ENCODE measurements around the gene TEP1. TPM values are rescaled to one million over a fixed set of nuclear protein-coding genes. Genes with fewer than 3 reads are reported as not detected.

TEP1 gene
- total RNA-seq, 1 experiment from 2014 or later: 30.4 TPM

DNA sequence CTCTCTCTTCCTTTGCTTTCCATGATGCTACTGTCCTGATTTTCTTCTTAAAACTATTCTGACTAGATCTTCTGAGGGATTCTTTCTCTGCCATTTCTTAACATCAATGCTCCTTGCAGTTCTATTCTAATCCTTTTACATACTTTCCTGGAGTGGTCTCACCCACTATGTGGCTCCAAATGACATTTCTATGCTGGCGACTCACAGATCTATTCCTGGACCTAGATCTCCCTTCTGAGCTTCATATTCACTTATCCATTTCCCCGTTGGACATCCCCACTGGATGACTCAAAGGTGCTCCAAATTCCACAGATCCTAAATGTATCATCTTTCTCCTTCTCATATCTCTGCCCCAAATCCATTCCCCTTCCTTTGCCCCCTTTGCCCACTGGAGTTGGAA is 4.1 kb downstream of the TEP1 start:
- Mint-ChIP-seq H3K4me1 (ENCODE audit: low read depth, unreplicated experiment) (peaks cover 9% of the 10 kb centered on the region), H3K9me3 (ENCODE audit: low read depth, unreplicated experiment) (no peaks in the 10 kb centered on the region), H3K4me3 (ENCODE audit: low read depth, unreplicated experiment) (no peak overlapping the region), H3K27ac (ENCODE audit: unreplicated experiment) (no peak overlapping the region), H3K27me3 (ENCODE audit: unreplicated experiment) (no peaks in the 10 kb centered on the region), H3K36me3 (ENCODE audit: insufficient read depth, unreplicated experiment) (peaks cover 34% of the 10 kb centered on the region)
- CTCF ChIA-PET: no interaction called here
- intact Hi-C loops (cut with micrococcal nuclease; ENCODE audit: unreplicated experiment): no loop called here
- BruUV-seq (replicated peaks): no TSS peak
- TF ChIP-seq, protein P1, sequence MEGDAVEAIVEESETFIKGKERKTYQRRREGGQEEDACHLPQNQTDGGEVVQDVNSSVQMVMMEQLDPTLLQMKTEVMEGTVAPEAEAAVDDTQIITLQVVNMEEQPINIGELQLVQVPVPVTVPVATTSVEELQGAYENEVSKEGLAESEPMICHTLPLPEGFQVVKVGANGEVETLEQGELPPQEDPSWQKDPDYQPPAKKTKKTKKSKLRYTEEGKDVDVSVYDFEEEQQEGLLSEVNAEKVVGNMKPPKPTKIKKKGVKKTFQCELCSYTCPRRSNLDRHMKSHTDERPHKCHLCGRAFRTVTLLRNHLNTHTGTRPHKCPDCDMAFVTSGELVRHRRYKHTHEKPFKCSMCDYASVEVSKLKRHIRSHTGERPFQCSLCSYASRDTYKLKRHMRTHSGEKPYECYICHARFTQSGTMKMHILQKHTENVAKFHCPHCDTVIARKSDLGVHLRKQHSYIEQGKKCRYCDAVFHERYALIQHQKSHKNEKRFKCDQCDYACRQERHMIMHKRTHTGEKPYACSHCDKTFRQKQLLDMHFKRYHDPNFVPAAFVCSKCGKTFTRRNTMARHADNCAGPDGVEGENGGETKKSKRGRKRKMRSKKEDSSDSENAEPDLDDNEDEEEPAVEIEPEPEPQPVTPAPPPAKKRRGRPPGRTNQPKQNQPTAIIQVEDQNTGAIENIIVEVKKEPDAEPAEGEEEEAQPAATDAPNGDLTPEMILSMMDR (IDR thresholded peaks at IDR 0.05; ENCODE audit: unreplicated experiment): no peak
- no peak for DNase-seq

DNA sequence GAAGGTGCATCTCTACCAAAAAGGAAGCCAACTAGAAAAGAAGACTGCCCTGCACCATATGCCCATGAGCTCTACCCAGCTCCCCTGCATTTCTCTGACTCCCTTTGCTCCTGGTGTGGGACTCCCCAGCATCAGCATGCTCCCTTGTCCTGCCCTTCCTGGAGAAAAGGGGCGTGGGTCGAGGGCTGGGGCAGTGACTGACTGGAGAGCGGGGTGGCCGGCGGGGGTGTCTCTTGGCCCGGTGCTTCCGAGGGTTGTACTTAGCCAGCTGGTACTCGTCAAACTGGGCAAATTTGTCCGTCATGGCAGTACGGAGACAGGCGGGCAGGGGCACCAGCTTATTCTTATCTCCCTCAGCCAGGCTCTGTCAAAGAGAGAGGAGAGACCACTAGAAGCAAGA is 9.8 kb downstream of the TEP1 start:
- Mint-ChIP-seq H3K27me3 (ENCODE audit: unreplicated experiment) (no peaks in the 10 kb centered on the region), H3K4me3 (ENCODE audit: low read depth, unreplicated experiment) (no peak overlapping the region), H3K27ac (ENCODE audit: unreplicated experiment) (no peak overlapping the region), H3K9me3 (ENCODE audit: low read depth, unreplicated experiment) (no peaks in the 10 kb centered on the region), H3K4me1 (ENCODE audit: low read depth, unreplicated experiment) (peaks cover 16% of the 10 kb centered on the region), H3K36me3 (ENCODE audit: insufficient read depth, unreplicated experiment) (peaks cover 37% of the 10 kb centered on the region)
- no peak for DNase-seq
- TF ChIP-seq, protein P1 (IDR thresholded peaks at IDR 0.05; ENCODE audit: unreplicated experiment): no peak
- intact Hi-C loops (cut with micrococcal nuclease; ENCODE audit: unreplicated experiment): no loop called here
- BruUV-seq (replicated peaks): no TSS peak
- CTCF ChIA-PET: no interaction called here

DNA sequence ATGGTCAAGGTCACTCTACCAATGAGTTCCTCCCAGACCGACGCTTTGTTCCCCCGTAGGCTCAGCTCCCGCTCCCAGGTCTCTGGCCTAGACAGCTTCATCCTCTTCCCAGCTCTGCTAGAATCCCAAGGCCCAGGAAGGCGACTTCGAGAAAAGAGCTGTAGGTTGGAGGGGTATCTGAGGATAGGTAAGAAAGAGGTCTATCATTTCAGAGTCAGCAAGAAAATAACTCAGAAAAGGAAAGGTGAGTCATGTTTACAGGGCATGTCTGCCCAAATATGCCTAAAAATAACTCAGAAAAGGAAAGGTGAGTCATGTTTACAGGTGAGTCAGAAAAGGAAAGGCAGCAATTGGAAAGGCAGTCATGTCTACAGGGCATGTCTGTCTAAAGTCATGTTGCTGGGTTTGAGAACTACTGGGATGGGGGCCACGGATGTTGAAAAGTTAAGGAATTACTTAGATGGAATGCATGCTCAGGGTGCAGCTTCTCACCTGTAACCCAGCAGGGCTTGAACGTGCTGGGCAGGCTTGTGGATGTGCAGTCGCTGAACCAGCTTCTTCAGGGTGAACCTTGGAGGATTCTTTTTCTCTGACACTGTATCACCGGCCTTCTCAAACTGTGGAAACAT is 12.2 kb downstream of the TEP1 start:
- no TSS peak for BruUV-seq (replicated peaks)
- DNase-seq: peak; percentile 42
- CTCF ChIA-PET: interaction anchor here (1.4 to 1.8 kb wide), 2 partner anchors 14 to 206 kb away, joined by 3 to 6 read pairs; no protein-coding TSS in a partner anchor
- Mint-ChIP-seq H3K4me3 (ENCODE audit: low read depth, unreplicated experiment) (peak overlapping the region; percentile 17), H3K27me3 (ENCODE audit: unreplicated experiment) (no peaks in the 10 kb centered on the region), H3K36me3 (ENCODE audit: insufficient read depth, unreplicated experiment) (peaks cover 41% of the 10 kb centered on the region), H3K27ac (ENCODE audit: unreplicated experiment) (peak overlapping the region; percentile 83), H3K9me3 (ENCODE audit: low read depth, unreplicated experiment) (no peaks in the 10 kb centered on the region), H3K4me1 (ENCODE audit: low read depth, unreplicated experiment) (peaks cover 16% of the 10 kb centered on the region)
- TF ChIP-seq, protein P1 (IDR thresholded peaks at IDR 0.05; ENCODE audit: unreplicated experiment): no peak
- intact Hi-C loops (cut with micrococcal nuclease; ENCODE audit: unreplicated experiment): no loop called here

DNA sequence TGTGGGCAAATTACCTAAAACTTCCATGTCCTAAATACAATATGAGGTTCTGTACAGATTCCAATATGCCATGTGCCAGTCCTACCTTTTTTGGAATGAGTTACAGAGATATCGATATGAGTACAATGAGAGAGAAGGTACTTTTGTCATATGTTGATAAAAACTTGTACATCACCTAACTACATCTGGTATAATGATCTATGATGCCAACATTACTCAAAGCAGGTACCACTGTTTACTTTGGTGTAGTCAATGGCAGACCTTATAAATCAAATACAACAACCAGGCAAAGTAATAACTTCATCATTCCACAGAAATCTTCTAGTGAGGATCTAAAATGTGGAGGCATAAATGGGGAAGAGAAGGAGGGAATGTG is 12.7 kb downstream of the TEP1 start:
- Mint-ChIP-seq H3K27me3 (ENCODE audit: unreplicated experiment) (no peaks in the 10 kb centered on the region), H3K27ac (ENCODE audit: unreplicated experiment) (peak overlapping the region; percentile 83), H3K4me3 (ENCODE audit: low read depth, unreplicated experiment) (peak overlapping the region; percentile 17), H3K9me3 (ENCODE audit: low read depth, unreplicated experiment) (no peaks in the 10 kb centered on the region), H3K36me3 (ENCODE audit: insufficient read depth, unreplicated experiment) (peaks cover 39% of the 10 kb centered on the region), H3K4me1 (ENCODE audit: low read depth, unreplicated experiment) (peaks cover 16% of the 10 kb centered on the region)
- DNase-seq: no peak
- TF ChIP-seq, protein P1 (IDR thresholded peaks at IDR 0.05; ENCODE audit: unreplicated experiment): no peak
- intact Hi-C loops (cut with micrococcal nuclease; ENCODE audit: unreplicated experiment): no loop called here
- no TSS peak for BruUV-seq (replicated peaks)
- CTCF ChIA-PET: interaction anchor here (1.4 to 1.8 kb wide), 2 partner anchors 15 to 206 kb away, joined by 3 to 6 read pairs; no protein-coding TSS in a partner anchor
